ENCODE data around the gene TRIP10.
"Not testable (repeated sequence)": the region's sequence is repeated elsewhere in the genome, so short reads cannot be mapped to it uniquely, and the experiment has no call there.

TRIP10 gene

DNA sequence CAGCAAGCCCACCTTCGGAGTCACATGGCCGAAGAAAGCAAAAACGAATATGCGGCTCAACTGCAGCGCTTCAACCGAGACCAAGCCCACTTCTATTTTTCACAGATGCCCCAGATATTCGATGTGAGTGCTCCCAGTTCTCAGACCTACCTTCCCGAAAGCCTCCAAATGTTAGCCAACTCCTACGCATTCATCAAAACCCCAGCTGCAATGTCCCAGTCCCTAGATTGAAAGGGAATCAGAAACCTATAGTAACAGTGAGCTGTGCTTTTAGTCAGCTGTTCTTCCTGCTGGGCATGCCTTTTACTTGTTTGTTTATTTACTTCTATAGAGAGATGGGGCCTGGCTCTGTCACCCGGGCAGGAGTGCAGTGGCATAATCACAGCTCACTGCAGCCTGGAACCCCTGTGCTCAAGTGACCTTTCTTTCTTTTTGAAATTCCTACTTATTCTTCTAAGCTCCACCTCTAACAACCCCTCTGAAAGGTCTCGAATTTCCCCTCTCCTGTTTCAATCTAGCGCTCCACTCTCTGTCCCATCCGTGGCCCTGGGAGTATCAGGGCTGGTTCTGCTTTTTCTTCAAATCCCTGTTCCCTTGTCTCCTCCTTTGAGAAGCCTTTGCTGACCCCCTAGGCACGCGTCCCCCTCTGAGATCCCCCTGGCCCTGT is 4.4 kb downstream of the TRIP10 start:
- no peak for DNase-seq (ENCODE audit: low read depth in 2 of 2)

DNA sequence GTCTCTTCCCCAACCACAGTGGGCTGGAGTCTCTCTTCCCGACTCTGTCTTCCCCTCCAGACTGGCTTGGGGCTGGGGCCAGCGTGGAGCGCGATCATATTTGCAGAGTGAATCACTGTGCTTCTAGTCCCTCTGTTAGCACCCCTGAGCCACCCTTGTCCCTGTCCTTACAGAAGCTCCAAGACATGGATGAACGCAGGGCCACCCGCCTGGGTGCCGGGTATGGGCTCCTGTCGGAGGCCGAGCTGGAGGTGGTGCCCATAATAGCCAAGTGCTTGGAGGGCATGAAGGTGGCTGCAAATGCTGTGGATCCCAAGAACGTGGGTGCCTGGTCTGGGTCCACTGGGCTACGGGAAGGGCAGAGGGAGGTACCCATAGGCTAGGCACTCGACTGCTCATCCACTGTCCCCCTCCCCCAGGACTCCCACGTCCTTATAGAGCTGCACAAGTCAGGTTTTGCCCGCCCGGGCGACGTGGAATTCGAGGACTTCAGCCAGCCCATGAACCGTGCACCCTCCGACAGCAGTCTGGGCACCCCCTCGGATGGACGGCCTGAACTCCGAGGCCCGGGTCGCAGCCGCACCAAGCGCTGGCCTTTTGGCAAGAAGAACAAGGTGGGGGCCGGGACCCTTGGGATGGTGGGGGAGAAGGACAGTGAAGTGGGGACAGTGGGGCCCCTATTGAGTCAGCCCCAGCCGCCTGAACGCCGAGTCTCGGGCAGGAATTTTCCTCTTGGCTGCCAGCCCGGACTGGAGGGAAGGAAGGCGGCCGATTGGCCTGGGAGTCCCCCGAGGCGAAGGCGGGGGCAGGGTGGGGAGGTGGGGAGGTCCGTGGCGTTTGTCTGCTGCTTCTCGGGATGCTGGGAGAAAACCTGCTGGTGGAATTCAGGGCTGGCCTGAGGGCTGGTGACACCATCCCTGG is 5.2 kb downstream of the TRIP10 start:
- no peak for DNase-seq (ENCODE audit: low read depth in 2 of 2)

DNA sequence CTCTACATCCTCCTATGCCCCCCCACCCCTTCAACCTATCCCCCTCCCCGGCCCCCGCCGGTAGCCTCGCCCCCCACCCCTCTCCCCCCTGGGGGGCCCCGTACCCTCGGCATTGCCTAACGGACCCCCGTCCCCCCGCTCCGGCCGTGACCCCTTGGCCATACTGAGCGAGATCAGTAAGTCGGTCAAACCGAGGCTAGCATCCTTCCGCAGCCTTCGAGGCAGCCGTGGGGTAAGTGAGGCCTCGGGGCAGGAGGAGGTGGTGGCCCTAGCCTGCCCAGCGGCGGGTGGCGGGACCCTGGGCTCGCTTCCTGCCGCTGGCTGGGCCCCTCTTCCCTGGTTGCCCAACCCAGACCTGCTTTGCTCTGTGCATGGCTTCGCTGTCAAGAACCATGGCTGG is 6.5 kb downstream of the TRIP10 start:
- DNase-seq (ENCODE audit: low read depth in 2 of 2): no peak

DNA sequence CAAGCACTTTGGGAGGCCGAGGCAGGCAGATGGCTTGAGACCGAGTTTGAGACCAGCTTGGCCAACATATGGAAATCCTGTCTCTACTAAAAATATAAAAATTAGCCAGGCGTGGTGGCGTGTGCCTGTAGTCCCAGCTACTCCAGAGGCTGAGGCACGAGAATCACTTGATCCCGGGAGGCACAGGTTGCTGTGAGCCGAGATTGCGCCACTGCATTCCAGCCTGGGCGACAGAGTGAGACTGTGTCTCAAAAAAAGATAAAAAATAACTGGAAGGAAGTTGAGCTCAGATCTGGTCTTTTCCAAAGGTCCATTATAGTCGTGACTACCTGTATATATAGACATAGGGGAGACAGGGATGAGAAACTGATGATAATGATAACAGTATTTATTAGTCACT is 9.1 kb downstream of the TRIP10 start:
- DNase-seq (ENCODE audit: low read depth in 2 of 2): not testable (repeated sequence)

DNA sequence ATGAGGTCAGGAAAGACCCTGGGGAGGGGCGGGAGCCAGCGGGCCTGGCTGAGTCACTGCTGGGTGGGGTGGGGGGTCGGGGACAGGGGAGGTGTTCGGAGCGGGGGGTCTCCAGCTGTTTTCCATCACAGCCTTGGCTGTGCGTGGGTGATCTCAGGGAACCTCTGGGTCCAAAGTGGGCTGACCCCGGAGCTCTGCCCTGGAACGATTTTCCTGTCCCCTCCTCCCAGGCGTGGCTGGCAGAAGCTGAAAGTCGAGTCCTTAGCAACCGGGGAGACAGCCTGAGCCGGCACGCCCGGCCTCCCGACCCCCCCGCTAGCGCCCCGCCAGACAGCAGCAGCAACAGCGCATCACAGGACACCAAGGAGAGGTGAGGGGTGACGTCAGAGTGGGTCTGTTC is 10.6 kb downstream of the TRIP10 start:
- no peak for DNase-seq (ENCODE audit: low read depth in 2 of 2)

DNA sequence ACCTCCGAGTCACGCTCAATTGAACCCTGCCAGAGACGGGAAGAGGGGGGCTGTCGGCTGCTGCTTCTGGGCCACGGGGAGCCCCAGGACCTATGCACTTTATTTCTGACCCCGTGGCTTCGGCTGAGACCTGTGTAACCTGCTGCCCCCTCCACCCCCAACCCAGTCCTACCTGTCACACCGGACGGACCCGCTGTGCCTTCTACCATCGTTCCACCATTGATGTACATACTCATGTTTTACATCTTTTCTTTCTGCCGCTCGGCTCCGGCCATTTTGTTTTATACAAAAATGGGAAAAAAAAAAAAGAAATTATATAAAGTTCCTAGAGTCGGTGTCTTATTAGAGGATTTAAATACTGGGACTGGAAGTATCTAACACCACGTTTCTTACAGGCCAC is 11.7 kb downstream of the TRIP10 start:
- DNase-seq (ENCODE audit: low read depth in 2 of 2): no peak

DNA sequence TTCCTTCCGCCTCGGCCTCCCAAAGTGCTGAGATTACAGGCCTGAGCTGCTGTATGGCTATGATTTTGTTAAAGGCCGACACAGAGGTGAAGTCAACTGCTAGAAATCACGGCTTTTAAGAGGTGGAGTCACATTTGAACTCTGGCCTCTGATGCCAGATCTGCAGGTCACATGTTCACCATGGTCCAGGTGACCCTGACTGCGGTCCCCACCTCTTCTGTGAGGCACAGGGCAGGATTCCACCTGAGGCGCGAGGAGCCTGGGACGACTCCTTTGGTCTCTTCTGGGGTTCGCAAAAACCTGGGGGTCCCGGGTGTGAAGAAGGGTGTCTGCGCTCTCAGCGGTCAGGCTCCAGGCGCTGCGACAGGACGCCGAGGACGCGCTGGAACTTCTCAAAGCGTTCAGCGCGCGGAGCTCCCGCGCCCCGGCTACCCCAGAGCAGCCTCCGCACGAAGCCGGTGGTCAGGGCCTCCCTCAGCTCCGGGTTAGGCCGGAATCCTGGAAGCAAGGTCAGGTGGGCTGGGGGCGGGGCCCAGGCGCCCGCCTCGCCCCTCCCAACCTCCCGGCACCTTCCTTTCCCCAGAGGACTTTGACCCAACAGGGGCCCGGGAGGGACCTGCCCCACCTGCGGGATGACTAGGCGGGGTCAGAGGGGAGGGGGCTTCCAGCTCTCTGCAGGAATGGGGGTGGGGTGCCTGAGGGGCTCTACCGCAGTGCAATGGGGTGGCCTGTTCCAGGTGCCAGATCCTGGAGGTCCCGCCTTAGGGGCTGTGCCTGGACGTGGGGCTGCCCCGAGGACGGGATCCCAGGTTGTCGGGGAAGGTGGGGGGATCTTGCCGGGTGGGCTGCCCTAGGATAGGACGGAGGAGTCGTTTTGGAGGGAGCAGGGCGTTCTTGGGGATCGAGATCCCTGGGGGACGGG is 13.0 kb downstream of the TRIP10 start:
- DNase-seq (ENCODE audit: low read depth in 2 of 2): no peak

- peak; percentile 84 to 88 for DNase-seq (ENCODE audit: low read depth in 2 of 2)
Observed at GRCh38 chr19:6753178-6754031, 13.9 kb downstream of the TRIP10 start.

- no peak for DNase-seq (ENCODE audit: low read depth in 2 of 2)
Observed at GRCh38 chr19:6754136-6754535, 14.7 kb downstream of the TRIP10 start.

DNA sequence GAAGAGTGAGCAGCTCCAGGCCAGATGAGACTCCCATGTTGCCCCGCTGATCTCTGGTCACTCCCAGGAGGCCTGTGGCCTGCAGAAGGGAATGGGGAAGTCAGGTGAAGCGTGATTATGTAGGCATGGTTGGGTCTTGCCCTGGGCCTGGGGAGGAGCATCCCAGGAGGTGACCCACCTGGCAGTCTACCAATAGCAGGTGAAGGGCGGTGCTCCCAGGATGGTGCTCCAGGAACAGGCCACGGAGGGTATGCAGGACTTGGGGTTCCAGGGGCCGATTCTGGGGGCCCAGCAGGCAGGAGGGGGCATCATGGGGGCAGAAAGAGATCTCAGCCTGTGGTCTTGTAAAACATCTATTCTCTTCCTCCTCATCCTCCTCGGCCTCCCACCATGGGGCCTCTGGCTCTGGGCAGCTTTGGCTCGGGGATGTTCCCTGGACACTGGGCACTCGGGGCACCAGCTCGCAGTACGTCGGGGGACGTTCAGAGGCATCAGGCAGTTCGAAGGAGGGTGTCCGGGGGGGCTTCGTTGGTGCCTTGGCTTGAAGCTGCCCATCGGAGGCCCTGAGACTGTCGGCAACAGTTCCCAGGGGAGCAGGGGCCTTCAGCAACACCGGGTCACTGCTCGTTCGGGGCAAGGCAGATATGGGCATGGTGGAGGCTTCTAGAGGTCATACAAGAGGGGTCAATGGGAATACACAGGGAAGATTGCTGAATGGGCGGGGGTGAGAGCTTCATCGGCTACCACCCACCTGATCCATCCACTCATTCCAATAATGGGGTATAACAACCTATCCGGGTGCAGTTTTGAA is 15.4 kb downstream of the TRIP10 start:
- no peak for DNase-seq (ENCODE audit: low read depth in 2 of 2)

GRCh38 chr19:6760606-6761005 is 21.1 kb downstream of the TRIP10 start:
- no peak for DNase-seq (ENCODE audit: low read depth in 2 of 2)

- no peak for DNase-seq (ENCODE audit: low read depth in 2 of 2)
Observed at GRCh38 chr19:6761053-6761676, 21.7 kb downstream of the TRIP10 start.

DNA sequence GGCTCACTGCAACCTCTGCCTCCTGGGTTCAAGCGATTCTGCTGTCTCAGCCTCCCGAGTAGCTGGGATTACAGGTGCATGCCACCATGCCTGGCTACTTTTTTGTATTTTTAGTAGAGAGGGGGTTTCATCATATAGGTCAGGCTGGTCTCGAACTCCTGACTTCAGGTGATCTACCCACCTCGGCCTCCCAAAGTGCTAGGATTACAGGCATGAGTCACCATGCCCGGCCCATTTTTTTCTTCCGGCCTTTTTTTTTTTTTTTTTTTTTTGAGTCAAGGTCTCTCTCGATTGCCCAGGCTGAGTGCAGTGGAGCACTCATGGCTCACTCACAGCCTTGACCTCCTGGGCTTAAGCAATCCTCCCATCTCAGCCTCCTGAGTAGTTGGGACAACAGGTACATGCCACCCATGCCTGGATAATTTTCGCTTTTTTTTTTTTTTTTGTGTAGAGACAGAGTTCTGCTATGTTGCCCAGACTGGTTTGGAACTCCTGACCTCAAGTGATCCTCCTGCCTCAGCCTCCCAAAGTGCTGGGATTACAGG is 22.8 kb downstream of the TRIP10 start:
- DNase-seq (ENCODE audit: low read depth in 2 of 2): not testable (repeated sequence)

- DNase-seq (ENCODE audit: low read depth in 2 of 2): no peak
Observed at GRCh38 chr19:6765738-6766356, 26.4 kb downstream of the TRIP10 start.

- DNase-seq (ENCODE audit: low read depth in 2 of 2): no peak
Observed at GRCh38 chr19:6766357-6767080, 27.0 kb downstream of the TRIP10 start.

DNA sequence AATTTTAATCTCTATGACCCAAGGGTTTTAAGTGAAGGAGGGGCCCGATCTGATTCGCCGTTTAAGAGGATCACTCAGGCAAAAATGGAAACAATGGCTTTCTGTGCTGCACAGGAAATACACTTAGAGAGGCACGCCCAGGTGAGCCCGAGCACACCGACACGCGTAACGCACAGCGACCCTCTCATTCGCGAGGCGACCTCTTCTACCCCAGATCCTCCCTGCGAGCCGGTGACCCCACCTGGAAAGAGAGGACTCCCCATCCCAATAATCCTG is 27.5 kb downstream of the TRIP10 start:
- DNase-seq (ENCODE audit: low read depth in 2 of 2): no peak

- peak; percentile 94 for DNase-seq (ENCODE audit: low read depth in 2 of 2)
Observed at GRCh38 chr19:6767357-6768235, 28.1 kb downstream of the TRIP10 start, which contains the start of gene SH2D3A. Gene SH2D3A, minus strand, starts transcription at chr19:6767435. Its CDS starts 3,687 bp downstream, at chr19:6763748.

Data from stimulated activated CD4-positive, alpha-beta T cell treated with anti-CD3 and anti-CD28 coated beads, Interleukin-15, amount 100 ng/mL, for 48 hours (primary cell).